NCI-H82 treated with DMSO at 0.1 percent for 48 hours (cell line): Measurements from ENCODE around the gene FAM171A1.

Experiments
- DNase-seq: peaks from one replicate; lab custom pipeline; 2025; ENCODE audit not compliant: unreplicated experiment; lab: John Stamatoyannopoulos, UW

The FAM171A1 gene

DNA sequence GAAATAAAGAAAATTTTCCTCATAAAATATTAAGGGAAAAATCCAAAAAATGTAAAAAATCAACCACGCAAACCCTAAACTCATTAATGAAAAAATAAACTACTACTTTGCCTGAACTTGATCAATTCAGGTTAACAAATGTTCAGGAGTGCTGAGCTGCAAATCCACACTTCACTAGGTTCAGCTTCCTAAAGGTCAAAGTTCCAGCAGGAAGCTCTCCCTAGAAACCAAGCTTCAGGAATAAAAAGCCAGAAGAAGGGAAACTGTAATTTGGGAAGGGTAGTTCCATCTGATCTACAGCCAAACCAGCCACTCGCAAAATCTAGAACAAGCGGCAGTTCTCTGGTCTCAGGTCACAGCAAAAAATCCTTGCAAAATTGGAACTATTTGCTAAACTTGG lies 194.8 kb downstream of the FAM171A1 start:
- DNase-seq: no peak

DNA sequence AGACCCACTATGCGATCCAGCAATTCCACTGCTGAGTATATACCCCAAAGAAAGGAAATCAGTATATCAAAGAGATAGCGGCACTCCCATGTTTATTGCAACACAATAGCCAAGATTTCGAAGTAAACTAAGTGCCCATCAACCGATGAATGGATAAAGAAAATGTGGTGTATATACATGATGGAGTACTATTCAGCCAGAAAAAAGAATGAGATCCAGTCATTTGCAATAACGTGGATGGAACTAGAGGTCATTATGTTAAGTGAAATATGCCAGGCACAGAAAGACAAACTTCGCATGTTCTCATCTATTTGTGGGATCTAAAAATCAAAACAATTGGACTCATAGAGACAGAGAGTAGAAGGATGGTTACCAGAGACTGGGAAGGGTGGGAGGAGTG lies 195.5 kb downstream of the FAM171A1 start:
- no peak for DNase-seq

DNA sequence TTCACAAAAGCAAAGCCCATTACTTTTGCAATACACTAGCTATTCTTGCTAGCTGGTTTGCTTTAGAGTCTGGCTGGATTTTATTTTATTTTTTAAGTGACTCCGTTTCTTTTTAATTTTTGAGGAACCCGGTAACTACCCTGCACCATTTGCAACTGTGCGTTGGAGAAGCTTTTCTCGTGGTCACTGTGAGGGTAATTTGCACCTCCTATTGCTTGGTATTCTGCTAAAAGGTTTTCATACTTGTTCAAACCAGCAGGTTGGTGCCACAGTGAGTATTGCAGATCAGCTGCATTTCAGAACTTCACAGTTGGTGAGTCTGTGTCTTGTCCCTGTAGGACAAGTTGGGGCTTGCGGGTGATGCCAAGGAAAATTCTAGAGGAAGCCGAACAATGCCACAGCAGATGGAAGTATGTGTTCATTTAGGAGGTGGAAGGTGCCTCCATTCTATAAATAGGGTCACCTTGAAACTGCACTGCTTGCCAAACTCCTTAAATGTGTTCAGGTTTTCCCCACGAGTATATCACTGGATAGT lies 198.7 kb downstream of the FAM171A1 start:
- no peak for DNase-seq

DNA sequence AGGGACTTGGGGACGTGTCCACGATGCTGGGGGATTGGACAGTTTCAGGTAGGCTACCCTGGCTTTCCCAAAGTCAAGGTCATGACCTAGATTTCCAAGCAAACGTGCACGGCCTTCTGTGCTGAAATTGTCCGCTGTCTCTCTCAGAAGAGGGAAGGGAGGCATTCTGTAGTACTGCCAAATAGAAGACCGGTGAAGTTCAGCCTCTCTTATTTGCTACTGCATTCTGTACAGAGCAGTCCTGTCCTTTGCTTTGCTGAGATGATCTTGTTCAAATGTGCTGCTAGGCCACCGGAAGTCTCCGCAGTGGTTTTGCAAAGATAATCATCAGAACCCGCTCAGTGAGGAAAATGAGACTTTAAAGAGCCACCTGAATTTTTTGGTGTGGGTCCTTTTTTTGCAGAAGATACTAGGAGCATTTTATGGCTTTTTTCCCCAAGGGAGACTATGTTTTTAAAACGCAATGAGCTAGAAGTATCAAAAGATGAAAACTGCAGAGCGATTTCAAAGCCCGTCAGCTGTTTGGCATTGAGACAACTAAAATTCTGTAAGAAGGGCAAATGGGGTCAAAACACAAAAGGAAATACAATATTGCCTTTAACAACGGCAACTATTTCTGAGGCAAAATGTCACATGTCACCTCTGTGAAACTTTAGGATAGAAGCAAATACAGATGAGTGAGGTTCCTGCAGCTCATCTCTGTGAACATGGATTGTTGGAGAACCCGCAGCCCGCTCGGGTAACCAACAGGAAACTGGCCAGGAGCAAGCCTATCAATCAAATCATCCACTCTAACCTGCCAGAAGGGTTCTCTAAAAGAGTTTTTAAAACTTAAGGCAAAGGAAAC lies 201.3 kb downstream of the FAM171A1 start:
- DNase-seq: no peak

DNA sequence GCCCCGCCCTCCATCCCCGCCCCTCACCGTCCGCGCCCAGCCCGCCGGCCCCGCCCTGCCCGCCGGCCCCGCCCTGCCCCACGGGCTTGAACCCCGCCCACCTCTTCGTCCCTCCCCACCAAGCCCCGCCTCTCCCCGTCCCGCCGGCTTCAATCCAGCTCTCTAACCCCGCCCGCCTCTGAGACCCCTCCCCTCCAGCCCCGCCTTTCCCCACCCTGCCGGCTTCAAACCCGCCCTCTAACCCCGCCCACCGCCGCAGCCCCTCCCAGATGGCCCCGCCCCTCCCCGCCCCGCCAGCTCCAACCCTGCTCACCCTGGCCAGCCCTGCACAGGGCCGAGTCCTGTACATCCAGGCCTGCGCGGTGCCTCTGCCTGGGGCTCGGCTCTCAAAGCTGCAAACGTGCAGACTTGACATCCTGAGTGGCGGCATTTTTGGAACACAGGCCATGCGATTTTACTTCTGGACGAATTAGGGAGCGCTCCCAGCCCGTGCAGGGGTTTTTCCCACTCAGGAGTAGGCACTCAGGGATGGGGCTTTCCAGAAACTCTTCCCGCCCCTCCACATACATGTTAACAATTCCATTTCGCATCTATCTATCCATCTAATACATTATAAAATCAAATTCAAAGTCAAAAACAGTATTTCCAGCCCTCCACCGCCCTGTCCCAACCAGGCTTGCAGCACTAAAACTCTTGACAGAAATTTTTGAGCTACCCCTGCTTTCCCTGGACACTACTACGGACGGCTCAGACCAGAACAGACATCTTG lies 202.1 kb downstream of the FAM171A1 start:
- DNase-seq: peak; percentile 66

DNA sequence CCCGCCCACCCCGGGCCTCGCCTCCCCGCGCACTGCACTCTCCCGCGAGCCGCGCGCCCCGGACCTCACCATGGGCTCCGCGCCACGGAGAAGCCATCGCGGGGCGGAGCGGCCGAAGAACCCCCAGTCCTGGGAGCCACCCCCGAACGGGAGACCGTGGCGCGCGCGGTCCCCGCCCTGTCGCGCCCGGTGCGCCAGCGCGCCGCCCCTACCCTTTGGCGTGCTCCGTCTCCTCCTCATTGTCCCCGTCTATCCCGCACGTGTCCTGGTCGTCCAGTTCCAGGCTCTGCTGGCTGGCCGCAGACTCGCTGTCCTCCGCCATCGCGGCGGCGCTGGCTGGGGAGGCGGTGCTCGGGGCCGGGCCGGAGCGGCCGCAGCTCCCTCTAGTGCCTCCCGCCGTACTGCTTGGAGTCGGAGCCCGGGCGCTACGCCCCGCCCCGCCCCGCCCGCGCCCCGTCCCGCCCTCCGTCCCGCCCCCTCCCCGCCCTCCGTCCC lies 202.8 kb downstream of the FAM171A1 start, which contains the start of gene NMT2:
Gene NMT2, minus strand, starts transcription at position 403 of the 495 bp plus-strand sequence. Its CDS starts 81 bp downstream, at position 322.
- DNase-seq: peak; percentile 53

DNA sequence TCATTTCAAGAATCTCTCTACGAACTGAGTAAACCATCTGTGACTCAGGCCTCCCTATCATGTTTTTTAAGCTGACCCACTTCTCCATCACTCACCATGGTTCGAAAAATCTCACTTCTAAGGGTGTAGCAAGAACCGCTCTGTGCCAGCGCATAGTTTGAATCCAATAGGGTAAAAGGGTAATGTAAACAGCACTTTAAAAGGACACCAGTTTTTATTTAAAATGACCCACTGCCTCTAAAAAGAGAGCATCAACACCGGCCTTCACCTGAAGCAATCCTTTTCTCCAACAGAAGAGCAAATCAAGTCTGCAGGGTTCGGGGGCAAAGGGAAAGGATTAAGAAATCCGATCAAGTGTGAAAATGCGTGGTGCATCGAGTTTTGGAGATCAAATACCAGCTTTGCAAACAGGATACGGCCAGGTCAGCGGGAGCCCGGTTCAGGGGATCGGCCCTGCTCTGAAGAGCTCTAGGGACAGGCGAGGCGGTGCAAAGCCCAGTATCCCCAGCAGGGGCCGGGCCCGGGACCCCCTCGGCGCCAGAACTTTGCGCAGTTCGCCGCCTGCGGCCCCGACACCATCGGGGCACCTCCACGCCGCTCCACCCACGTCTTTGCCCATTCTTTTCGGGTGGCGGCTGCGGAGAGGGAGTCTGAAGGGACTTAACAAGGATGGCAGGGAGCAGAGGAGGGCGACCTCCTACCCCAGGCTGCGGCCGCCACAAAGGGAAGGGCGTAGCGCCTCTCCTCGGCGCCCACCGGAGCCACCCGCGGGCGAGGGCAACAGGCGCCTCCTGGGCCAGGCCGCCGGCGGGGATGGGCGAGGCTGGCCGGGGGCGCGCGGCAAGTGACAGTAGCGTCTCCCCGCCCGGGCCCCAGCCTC lies 203.4 kb downstream of the FAM171A1 start:
- DNase-seq: peak; percentile 4

DNA sequence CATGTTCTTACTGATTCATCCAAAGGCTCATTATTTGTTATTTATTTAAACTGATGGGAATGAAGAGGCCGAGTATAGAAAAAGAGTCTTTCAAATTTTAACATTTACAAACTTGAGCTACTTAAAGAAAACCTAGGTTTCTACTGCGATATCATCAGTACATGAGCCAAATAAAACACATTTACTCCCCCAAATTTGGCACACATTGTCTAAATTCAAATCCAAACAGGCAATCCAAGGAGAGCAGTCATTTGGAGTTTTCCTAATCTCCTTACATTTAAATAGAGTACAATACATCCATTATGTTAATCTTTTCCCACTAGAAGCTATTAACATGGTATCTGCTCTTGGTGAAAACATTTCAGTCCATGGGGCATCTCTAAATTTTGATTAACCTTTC lies 204.8 kb downstream of the FAM171A1 start:
- no peak for DNase-seq

DNA sequence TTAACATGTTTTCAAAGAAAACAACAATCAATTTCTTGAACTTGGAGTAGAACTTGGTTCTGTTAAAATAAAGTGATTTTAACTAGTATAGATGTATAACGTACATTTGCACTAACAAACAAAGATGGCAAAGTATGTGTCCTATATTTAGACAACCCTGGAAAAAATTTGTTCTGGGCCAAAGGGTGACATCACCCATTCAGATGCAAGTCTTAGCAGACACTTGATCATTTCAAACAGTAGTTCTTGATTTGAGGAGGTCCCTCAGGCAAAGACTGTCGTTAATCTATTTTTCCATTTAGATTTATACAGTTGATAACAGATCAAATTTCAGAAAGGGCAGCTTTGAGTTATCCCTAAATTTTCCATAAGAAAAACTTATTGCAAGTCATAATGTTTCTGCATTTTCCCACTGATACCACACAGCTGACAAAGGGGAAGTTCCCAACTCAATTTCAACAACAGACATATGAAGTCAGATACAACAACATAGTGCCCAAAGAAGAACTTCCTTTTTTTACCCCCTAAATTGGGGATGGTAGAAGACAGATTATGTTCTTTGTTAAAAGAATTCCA lies 207.7 kb downstream of the FAM171A1 start:
- DNase-seq: no peak
